MG63 (cell line): ENCODE measurements around the gene RPP25L. TPM values are rescaled to one million over a fixed set of nuclear protein-coding genes. Genes with fewer than 3 reads are reported as not detected.

Source experiments
- DNase-seq: peaks from one replicate; pipeline ENCODE4 v3.0.0-alpha.2; 2020
- H3K27me3 ChIP-seq: fragments of 250-450 bp; sonication (Bioruptor Pico); 2 replicates; pipeline ENCODE4 v1.5.1; 2020; ENCODE audit warnings: mild to moderate bottlenecking, moderate library complexity
- H3K36me3 ChIP-seq: fragments of 250-450 bp; sonication (Bioruptor Pico); 2 replicates; pipeline ENCODE4 v1.5.1; 2020; ENCODE audit warnings: mild to moderate bottlenecking, moderate library complexity
- H3K4me3 ChIP-seq: fragments of 250-450 bp; sonication (Bioruptor Pico); 2 replicates; pipeline ENCODE4 v1.5.1; 2020; ENCODE audit warnings: mild to moderate bottlenecking, moderate library complexity
- H3K9me3 ChIP-seq: fragments of 250-450 bp; sonication (Bioruptor Pico); 2 replicates; pipeline ENCODE4 v1.5.1; 2020; ENCODE audit warnings: mild to moderate bottlenecking, moderate library complexity
- total RNA-seq: library from RNA; depleted of rRNA; stranded (reverse); fragments of >200 nt; shearing (Covaris generic); gene quantifications from 2 replicates; pipeline ENCODE4 v1.2.3, GENCODE V29; 2014; ENCODE audit warnings: low replicate concordance; rRNA removed

The RPP25L gene
- 18.7 and 30.0 TPM in 2 replicates for total RNA-seq

GRCh38 chr9:34611811-34612787 lies at the start of gene RPP25L:
TSS of gene RPP25L (minus strand) at chr9:34612097. CDS start at chr9:34611296, 801 bp downstream.
- H3K36me3 ChIP-seq: peaks cover under 1% of the 10 kb centered on the region; the same call in 1 of the 2 replicates
- H3K27me3 ChIP-seq: no peaks in the 10 kb centered on the region
- no peaks in the 10 kb centered on the region for H3K9me3 ChIP-seq

GRCh38 chr9:34659592-34660253 lies 47.8 kb upstream of the RPP25L start:
- Histone ChIP-seq H3K36me3 (no peaks in the 10 kb centered on the region), H3K4me3 (no peak overlapping the region), H3K9me3 (no peaks in the 10 kb centered on the region), H3K27me3 (no peaks in the 10 kb centered on the region)
- no peak for DNase-seq

More at GRCh38 chr9:34611811-34612787, at the start of gene RPP25L:
- peak within 1 kb of the TSS; percentile 71 for H3K4me3 ChIP-seq
- peak; percentile 79 for DNase-seq

- no peak overlapping the region for H3K4me3 ChIP-seq
- no peaks in the 10 kb centered on the region for H3K9me3 ChIP-seq
- DNase-seq: no peak
- no peaks in the 10 kb centered on the region for H3K36me3 ChIP-seq
- H3K27me3 ChIP-seq: no peaks in the 10 kb centered on the region
Observed at GRCh38 chr9:34658461-34658860, 46.6 kb upstream of the RPP25L start.

GRCh38 chr9:34656992-34657391 lies 45.1 kb upstream of the RPP25L start:
- H3K9me3 ChIP-seq: no peaks in the 10 kb centered on the region
- H3K4me3 ChIP-seq: no peak overlapping the region
- H3K36me3 ChIP-seq: no peaks in the 10 kb centered on the region
- H3K27me3 ChIP-seq: no peaks in the 10 kb centered on the region
- no peak for DNase-seq

- Histone ChIP-seq H3K27me3 (no peaks in the 10 kb centered on the region), H3K36me3 (no peaks in the 10 kb centered on the region), H3K4me3 (no peak overlapping the region), H3K9me3 (no peaks in the 10 kb centered on the region)
- no peak for DNase-seq
Observed at GRCh38 chr9:34655394-34655793, 43.5 kb upstream of the RPP25L start.

- Histone ChIP-seq H3K36me3 (no peaks in the 10 kb centered on the region), H3K9me3 (no peaks in the 10 kb centered on the region), H3K27me3 (no peaks in the 10 kb centered on the region), H3K4me3 (no peak overlapping the region)
- DNase-seq: peak; percentile 87
Observed at GRCh38 chr9:34654323-34655051, 42.6 kb upstream of the RPP25L start.

- Histone ChIP-seq H3K9me3 (no peaks in the 10 kb centered on the region), H3K27me3 (no peaks in the 10 kb centered on the region), H3K4me3 (no peak overlapping the region; the same call in 1 of the 2 replicates), H3K36me3 (no peaks in the 10 kb centered on the region; the same call in 1 of the 2 replicates)
- DNase-seq: peak; percentile 31
Observed at GRCh38 chr9:34653151-34654072, 41.5 kb upstream of the RPP25L start.

GRCh38 chr9:34652602-34653000 lies 40.7 kb upstream of the RPP25L start:
- no peaks in the 10 kb centered on the region for H3K9me3 ChIP-seq
- no peaks in the 10 kb centered on the region; the same call in 1 of the 2 replicates for H3K36me3 ChIP-seq
- DNase-seq: no peak
- H3K4me3 ChIP-seq: peak overlapping the region; percentile 52
- H3K27me3 ChIP-seq: no peaks in the 10 kb centered on the region

GRCh38 chr9:34651876-34652601 lies 40.1 kb upstream of the RPP25L start, which contains the start of gene IL11RA:
TSS of gene IL11RA (plus strand) at chr9:34652185. CDS start at chr9:34655218, 3,033 bp downstream.
- Histone ChIP-seq H3K4me3 (peak within 1 kb of the TSS; percentile 52), H3K9me3 (no peaks in the 10 kb centered on the region), H3K36me3 (no peaks in the 10 kb centered on the region; the same call in 1 of the 2 replicates), H3K27me3 (no peaks in the 10 kb centered on the region)
- peak; percentile 96 for DNase-seq

- DNase-seq: peak; percentile 58
- Histone ChIP-seq H3K27me3 (no peaks in the 10 kb centered on the region), H3K36me3 (no peaks in the 10 kb centered on the region; the same call in 1 of the 2 replicates), H3K9me3 (no peaks in the 10 kb centered on the region), H3K4me3 (peak overlapping the region; percentile 52)
Observed at GRCh38 chr9:34651321-34651720, 39.4 kb upstream of the RPP25L start.

GRCh38 chr9:34650816-34651215 lies 38.9 kb upstream of the RPP25L start:
- DNase-seq: no peak
- no peak overlapping the region; the same call in 1 of the 2 replicates for H3K4me3 ChIP-seq
- H3K9me3 ChIP-seq: no peaks in the 10 kb centered on the region
- H3K27me3 ChIP-seq: no peaks in the 10 kb centered on the region
- H3K36me3 ChIP-seq: no peaks in the 10 kb centered on the region; the same call in 1 of the 2 replicates

GRCh38 chr9:34648673-34649072 lies 36.8 kb upstream of the RPP25L start:
- H3K27me3 ChIP-seq: no peaks in the 10 kb centered on the region
- H3K9me3 ChIP-seq: no peaks in the 10 kb centered on the region
- no peaks in the 10 kb centered on the region; the same call in 1 of the 2 replicates for H3K36me3 ChIP-seq
- no peak for DNase-seq
- no peak overlapping the region for H3K4me3 ChIP-seq

- H3K9me3 ChIP-seq: no peaks in the 10 kb centered on the region
- H3K27me3 ChIP-seq: no peaks in the 10 kb centered on the region
- H3K4me3 ChIP-seq: peak overlapping the region; percentile 60
- DNase-seq: no peak
- H3K36me3 ChIP-seq: no peaks in the 10 kb centered on the region; the same call in 1 of the 2 replicates
Observed at GRCh38 chr9:34647651-34648050, 35.8 kb upstream of the RPP25L start.

- DNase-seq: no peak
- H3K4me3 ChIP-seq: peak overlapping the region; percentile 60
- no peaks in the 10 kb centered on the region; the same call in 1 of the 2 replicates for H3K36me3 ChIP-seq
- H3K27me3 ChIP-seq: no peaks in the 10 kb centered on the region
- H3K9me3 ChIP-seq: no peaks in the 10 kb centered on the region
Observed at GRCh38 chr9:34647084-34647403, 35.1 kb upstream of the RPP25L start.
